Stimulated activated CD8-positive, alpha-beta memory T cell treated with anti-CD3 and anti-CD28 coated beads, Interleukin-12 subunit alpha, Interleukin-12 subunit beta, amount 100 ng/mL, for 24 hours (primary cell): ENCODE results near the gene OR6C2.
"Not testable (repeated sequence)": the region's sequence is repeated elsewhere in the genome, so short reads cannot be mapped to it uniquely, and the experiment has no call there.

Source experiments
- DNase-seq: peaks from one replicate; pipeline ENCODE4 v3.0.0-alpha.2; 2020; ENCODE audit errors: extremely low read depth

OR6C2 gene

GRCh38 chr12:55443776-55444175 is at the start of gene OR6C2:
Gene OR6C2, plus strand, starts transcription at chr12:55444076. Its CDS starts 8,138 bp downstream, at chr12:55452214.
- DNase-seq = no peak

GRCh38 chr12:55396326-55396725 is 47.5 kb upstream of the OR6C2 start:
- DNase-seq = no peak

- DNase-seq = no peak
Measured at GRCh38 chr12:55400229-55400628, 43.6 kb upstream of the OR6C2 start, which contains the start of gene OR6C65. Gene OR6C65, plus strand, starts transcription at chr12:55400529. Its CDS starts 0 bp downstream, at chr12:55400529.

- DNase-seq = no peak
Measured at GRCh38 chr12:55407866-55408265, 36.0 kb upstream of the OR6C2 start.

GRCh38 chr12:55409133-55409532 is 34.7 kb upstream of the OR6C2 start:
- not testable (repeated sequence) for DNase-seq

- not testable (repeated sequence) for DNase-seq
Measured at GRCh38 chr12:55412138-55412537, 31.7 kb upstream of the OR6C2 start.

- DNase-seq = not testable (repeated sequence)
Measured at GRCh38 chr12:55413498-55414388, 30.1 kb upstream of the OR6C2 start.

GRCh38 chr12:55414396-55414823 is 29.5 kb upstream of the OR6C2 start:
- DNase-seq = not testable (repeated sequence)

GRCh38 chr12:55414889-55415288 is 29.0 kb upstream of the OR6C2 start:
- DNase-seq = not testable (repeated sequence)

- no peak for DNase-seq
Measured at GRCh38 chr12:55416961-55417360, 26.9 kb upstream of the OR6C2 start.

GRCh38 chr12:55420307-55420962 is 23.4 kb upstream of the OR6C2 start:
- no peak for DNase-seq

GRCh38 chr12:55425954-55426353 is 17.9 kb upstream of the OR6C2 start, which contains the start of gene OR6C76:
Gene OR6C76, plus strand, starts transcription at chr12:55426254. Its CDS starts 0 bp downstream, at chr12:55426254.
- no peak for DNase-seq

- DNase-seq = no peak
Measured at GRCh38 chr12:55428331-55429243, 15.3 kb upstream of the OR6C2 start.

- DNase-seq = not testable (repeated sequence)
Measured at GRCh38 chr12:55441233-55441632, 2.6 kb upstream of the OR6C2 start.

- no peak for DNase-seq
Measured at GRCh38 chr12:55445357-55445756, 1.5 kb downstream of the OR6C2 start.

- DNase-seq = no peak
Measured at GRCh38 chr12:55446326-55446725, 2.5 kb downstream of the OR6C2 start.

GRCh38 chr12:55448825-55449224 is 4.9 kb downstream of the OR6C2 start:
- DNase-seq = no peak

GRCh38 chr12:55464926-55465325 is 21.1 kb downstream of the OR6C2 start:
- DNase-seq = not testable (repeated sequence)

GRCh38 chr12:55467836-55468235 is 24.0 kb downstream of the OR6C2 start:
- no peak for DNase-seq

- no peak for DNase-seq
Measured at GRCh38 chr12:55469291-55469690, 25.4 kb downstream of the OR6C2 start.

GRCh38 chr12:55470088-55470829 is 26.4 kb downstream of the OR6C2 start, which contains the start of gene OR6C70:
Gene OR6C70, minus strand, starts transcription at chr12:55470138. Its CDS starts 0 bp downstream, at chr12:55470138.
- no peak for DNase-seq
